A673 (cell line): Measurements from ENCODE around the gene HHEX. TPM values are rescaled to one million over a fixed set of nuclear protein-coding genes. Genes with fewer than 3 reads are reported as not detected.

Experiments
- BruUV-seq: library from RNA; stranded (reverse); fragments of 400-500 nt; replicated peaks from 2 replicates; lab custom pipeline; 2021; lab: Mats Ljungman, UMichigan
- CTCF ChIA-PET: fragments of 300-600 bp; sonication (Branson Sonifier 250); formaldehyde crosslinking; loops from one replicate; lab custom pipeline; 2022; ENCODE audit warnings: antibody characterized with exemption; lab: Charles Lee
- POLR2A ChIA-PET: fragments of 300-600 bp; sonication (Branson Sonifier 250); formaldehyde crosslinking; loops from one replicate; lab custom pipeline; 2022; ENCODE audit warnings: antibody characterized with exemption; ENCODE audit not compliant: low non-redundant PET; lab: Charles Lee
- DNase-seq: peaks from one replicate; pipeline ENCODE4 v3.0.0-alpha.2; 2015; ENCODE audit warnings: low spot score
- H3K27ac ChIP-seq: fragments of 200-600 bp; sonication (generic); 2 replicates; pipeline ENCODE4 v1.5.1; 2016; ENCODE audit warnings: mixed run types, low read depth, mild to moderate bottlenecking, mixed read lengths, antibody characterized with exemption, low read length; ENCODE audit not compliant: poor library complexity, severe bottlenecking
- H3K27me3 ChIP-seq: fragments of 200-600 bp; sonication (generic); replicated peaks from 2 replicates; pipeline ENCODE4 v1.6.1; 2017; ENCODE audit warnings: mixed run types, low read depth, mild to moderate bottlenecking, mixed read lengths, antibody characterized with exemption, low read length; ENCODE audit not compliant: insufficient read depth, poor library complexity
- H3K36me3 ChIP-seq: fragments of 200-600 bp; sonication (generic); 2 replicates; pipeline ENCODE4 v1.6.1; 2016; ENCODE audit warnings: mixed run types, mild to moderate bottlenecking, mixed read lengths, antibody characterized with exemption, low read length; ENCODE audit not compliant: insufficient read depth, poor library complexity, severe bottlenecking
- H3K4me1 ChIP-seq: fragments of 200-600 bp; sonication (generic); 2 replicates; pipeline ENCODE4 v1.6.1; 2017; ENCODE audit warnings: mixed run types, mild to moderate bottlenecking, mixed read lengths, antibody characterized with exemption, low read length; ENCODE audit not compliant: insufficient read depth, poor library complexity, severe bottlenecking
- H3K4me3 ChIP-seq: fragments of 200-600 bp; sonication (generic); 2 replicates; pipeline ENCODE4 v1.5.1; 2016; ENCODE audit warnings: low read depth, mixed run types, mild to moderate bottlenecking, mixed read lengths, low read length; ENCODE audit not compliant: poor library complexity, severe bottlenecking
- H3K9me3 ChIP-seq: fragments of 200-600 bp; sonication (generic); 2 replicates; pipeline ENCODE4 v1.6.1; 2016; ENCODE audit warnings: mixed run types, low read depth, mild to moderate bottlenecking, mixed read lengths, antibody characterized with exemption, low read length; ENCODE audit not compliant: poor library complexity, severe bottlenecking
- CTCF ChIP-seq: fragments of 300-800, 200-600 bp; sonication (generic); conservative IDR thresholded peaks from 2 replicates; pipeline ENCODE4 v1.5.1; 2017; ENCODE audit warnings: low read depth, mild to moderate bottlenecking, antibody characterized with exemption, low read length, moderate library complexity, mixed read lengths
- EZH2 ChIP-seq: fragments of 200-600 bp; sonication (generic); IDR thresholded peaks from 2 replicates; pipeline ENCODE4 v1.6.1; 2017; ENCODE audit warnings: borderline replicate concordance, low read depth, mild to moderate bottlenecking, mixed read lengths, antibody characterized with exemption, low read length; ENCODE audit not compliant: poor library complexity, severe bottlenecking
- intact Hi-C: fragments of 100-400 bp; cut with micrococcal nuclease; formaldehyde crosslinking; loops from one replicate; pipeline ENCODE4 v1.10.0; 2022; ENCODE audit not compliant: unreplicated experiment
- total RNA-seq: library from RNA; stranded (reverse); gene quantifications from 2 replicates; pipeline ENCODE4 v1.2.3, GENCODE V29; 2021

Gene HHEX
- total RNA-seq, 1 experiment from 2014 or later = 8.4 TPM

GRCh38 chr10:92667078-92667477, 22.7 kb upstream of the HHEX start:
- Histone ChIP-seq H3K36me3 (no peaks in the 10 kb centered on the region), H3K27ac (no peak overlapping the region), H3K9me3 (peaks cover 13% of the 10 kb centered on the region), H3K27me3 (no peaks in the 10 kb centered on the region), H3K4me3 (no peak overlapping the region), H3K4me1 (no peaks in the 10 kb centered on the region)
- DNase-seq = no peak
- intact Hi-C loops = no loop called here
- CTCF ChIA-PET = no interaction called here
- TF ChIP-seq CTCF (no peak), EZH2 (no peak)
- no TSS peak for BruUV-seq
- POLR2A ChIA-PET = no interaction called here

- Histone ChIP-seq H3K4me1 (no peaks in the 10 kb centered on the region), H3K9me3 (no peaks in the 10 kb centered on the region), H3K27ac (no peak overlapping the region), H3K27me3 (no peaks in the 10 kb centered on the region), H3K4me3 (no peak overlapping the region), H3K36me3 (no peaks in the 10 kb centered on the region)
- TF ChIP-seq EZH2 (no peak), CTCF (no peak)
- CTCF ChIA-PET = no interaction called here
- DNase-seq = no peak
- POLR2A ChIA-PET = no interaction called here
- intact Hi-C loops = no loop called here
- BruUV-seq = no TSS peak
These were observed 12.0 kb upstream of the HHEX start for GRCh38 chr10:92677708-92678107.

GRCh38 chr10:92678206-92678605, 11.5 kb upstream of the HHEX start:
- no peak overlapping the region for H3K27ac ChIP-seq
- no peaks in the 10 kb centered on the region for H3K9me3 ChIP-seq
- POLR2A ChIA-PET = no interaction called here
- BruUV-seq = no TSS peak
- no peaks in the 10 kb centered on the region for H3K4me1 ChIP-seq
- CTCF ChIA-PET = no interaction called here
- no peak for TF ChIP-seq EZH2
- no peak for TF ChIP-seq CTCF
- H3K27me3 ChIP-seq = no peaks in the 10 kb centered on the region
- intact Hi-C loops = no loop called here
- DNase-seq = no peak
- H3K36me3 ChIP-seq = no peaks in the 10 kb centered on the region
- no peak overlapping the region for H3K4me3 ChIP-seq
